Thyroid gland (tissue), 4 donors: ENCODE data around the gene NEURL4.

ENCODE experiments used
- POLR2A ChIP-seq, 2 donors: fragments of 450-650 bp; IDR thresholded peaks; one replicate each; pipeline ENCODE4 v1.6.1; 2017; ENCODE audit warnings: antibody characterized with exemption in 2 of 2, mild to moderate bottlenecking in 2 of 2, moderate library complexity in 1 of 2
- TF ChIP-seq, protein P1 (sequence below), 6 experiments: fragments of 200-600 bp in 3 of 6; fragments of 450-650 bp in 3 of 6; sonication (generic) in 3 of 6; IDR thresholded peaks; one replicate each; pipeline ENCODE4 v1.5.1; 2016 to 2019; ENCODE audit warnings: antibody characterized with exemption in 6 of 6, mild to moderate bottlenecking in 2 of 6, inconsistent platforms in 1 of 6, moderate library complexity in 1 of 6

DNA sequence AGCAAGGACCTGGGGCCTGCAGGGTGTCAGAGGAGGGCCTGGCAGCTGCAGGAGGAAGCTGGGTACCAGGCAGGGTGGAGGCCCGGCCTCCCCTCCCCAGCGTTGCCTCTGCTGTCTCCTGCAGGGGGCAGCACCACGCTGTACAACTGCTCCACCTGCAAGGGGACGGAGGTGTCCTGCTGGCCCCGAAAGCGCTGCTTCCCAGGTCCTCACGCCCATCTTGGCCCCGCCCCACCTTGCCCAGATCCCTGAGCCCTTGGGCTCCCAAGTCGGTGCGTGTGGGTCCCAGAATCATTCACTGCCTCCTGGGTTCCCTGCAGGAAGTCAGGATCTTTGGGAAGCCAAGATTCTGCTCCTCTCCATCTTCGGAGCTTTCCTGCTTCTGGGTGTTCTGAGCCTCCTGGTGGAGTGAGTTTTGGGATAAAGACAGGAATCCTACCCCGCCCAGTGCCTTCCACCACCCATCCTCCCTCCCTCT, 27.0 kb upstream of the NEURL4 start:
- TF ChIP-seq, protein P1, sequence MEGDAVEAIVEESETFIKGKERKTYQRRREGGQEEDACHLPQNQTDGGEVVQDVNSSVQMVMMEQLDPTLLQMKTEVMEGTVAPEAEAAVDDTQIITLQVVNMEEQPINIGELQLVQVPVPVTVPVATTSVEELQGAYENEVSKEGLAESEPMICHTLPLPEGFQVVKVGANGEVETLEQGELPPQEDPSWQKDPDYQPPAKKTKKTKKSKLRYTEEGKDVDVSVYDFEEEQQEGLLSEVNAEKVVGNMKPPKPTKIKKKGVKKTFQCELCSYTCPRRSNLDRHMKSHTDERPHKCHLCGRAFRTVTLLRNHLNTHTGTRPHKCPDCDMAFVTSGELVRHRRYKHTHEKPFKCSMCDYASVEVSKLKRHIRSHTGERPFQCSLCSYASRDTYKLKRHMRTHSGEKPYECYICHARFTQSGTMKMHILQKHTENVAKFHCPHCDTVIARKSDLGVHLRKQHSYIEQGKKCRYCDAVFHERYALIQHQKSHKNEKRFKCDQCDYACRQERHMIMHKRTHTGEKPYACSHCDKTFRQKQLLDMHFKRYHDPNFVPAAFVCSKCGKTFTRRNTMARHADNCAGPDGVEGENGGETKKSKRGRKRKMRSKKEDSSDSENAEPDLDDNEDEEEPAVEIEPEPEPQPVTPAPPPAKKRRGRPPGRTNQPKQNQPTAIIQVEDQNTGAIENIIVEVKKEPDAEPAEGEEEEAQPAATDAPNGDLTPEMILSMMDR (IDR thresholded peaks at IDR 0.05) = peak; percentile 49 to 85 (median 79)
- no peak for TF ChIP-seq POLR2A (IDR thresholded peaks at IDR 0.05)
